Measurements from ENCODE around the gene SCML1.

SCML1 gene

DNA sequence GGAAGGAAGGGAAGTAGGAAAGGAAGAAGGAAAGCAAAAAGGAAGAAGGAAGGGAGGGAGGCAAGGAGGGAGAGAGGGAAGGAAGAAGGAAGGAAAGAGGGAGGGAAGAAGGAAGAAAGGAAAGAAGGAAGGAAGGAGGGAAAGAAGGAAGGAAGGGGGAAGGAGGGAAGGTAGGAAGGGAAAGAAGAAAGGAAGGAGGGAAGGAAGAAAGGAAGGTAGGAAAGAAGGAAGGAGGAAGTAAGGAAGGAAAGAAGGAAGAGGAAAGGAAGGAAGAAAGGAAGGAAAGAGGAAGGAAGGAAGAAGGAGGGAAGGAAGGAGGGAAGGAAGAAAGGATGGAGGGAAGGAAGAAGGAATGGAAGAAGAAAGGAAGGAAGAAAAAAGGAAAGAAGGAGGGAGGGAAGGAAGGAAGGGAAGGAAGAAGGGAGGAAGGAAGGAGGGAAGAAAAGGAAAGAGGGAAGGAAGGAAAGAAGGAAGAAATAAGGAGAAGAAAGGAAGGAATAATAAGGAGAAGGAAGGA is 18.6 kb upstream of the SCML1 start:
- Histone ChIP-seq H3K9me2 (replicated peaks; ENCODE audit: insufficient read depth, low read length) (no peaks in the 10 kb centered on the region), H3K27me3 (replicated peaks; ENCODE audit: insufficient read depth, low read length) (no peaks in the 10 kb centered on the region), H3K4me3 (ENCODE audit: low read length) (no peak overlapping the region), H3K79me2 (ENCODE audit: low read length) (no peaks in the 10 kb centered on the region), H3K36me3 (replicated peaks; ENCODE audit: insufficient read depth, low read length) (no peaks in the 10 kb centered on the region), H4K20me1 (ENCODE audit: insufficient read depth, low read length) (no peaks in the 10 kb centered on the region), H3K27ac (ENCODE audit: low read length) (no peak overlapping the region), H3K4me1 (ENCODE audit: low read length) (no peaks in the 10 kb centered on the region), H3K9me3 (replicated peaks; ENCODE audit: insufficient read depth, low read length) (no peaks in the 10 kb centered on the region), H3F3A (ENCODE audit: insufficient read depth, low read length) (no peaks in the 10 kb centered on the region), H3K4me2 (ENCODE audit: low read depth, low read length) (no peak overlapping the region), H2AFZ (ENCODE audit: low read length) (no peak overlapping the region), H3K9ac (ENCODE audit: low read length) (no peak overlapping the region)
- DNase-seq = no peak
- TF ChIP-seq EZH2phosphoT487 (IDR thresholded peaks at IDR 0.05; ENCODE audit: low read length) (no peak), EZH2 (optimal IDR thresholded peaks at IDR 0.05; ENCODE audit: low read depth, low read length) (no peak)
- TF ChIP-seq, protein P1, sequence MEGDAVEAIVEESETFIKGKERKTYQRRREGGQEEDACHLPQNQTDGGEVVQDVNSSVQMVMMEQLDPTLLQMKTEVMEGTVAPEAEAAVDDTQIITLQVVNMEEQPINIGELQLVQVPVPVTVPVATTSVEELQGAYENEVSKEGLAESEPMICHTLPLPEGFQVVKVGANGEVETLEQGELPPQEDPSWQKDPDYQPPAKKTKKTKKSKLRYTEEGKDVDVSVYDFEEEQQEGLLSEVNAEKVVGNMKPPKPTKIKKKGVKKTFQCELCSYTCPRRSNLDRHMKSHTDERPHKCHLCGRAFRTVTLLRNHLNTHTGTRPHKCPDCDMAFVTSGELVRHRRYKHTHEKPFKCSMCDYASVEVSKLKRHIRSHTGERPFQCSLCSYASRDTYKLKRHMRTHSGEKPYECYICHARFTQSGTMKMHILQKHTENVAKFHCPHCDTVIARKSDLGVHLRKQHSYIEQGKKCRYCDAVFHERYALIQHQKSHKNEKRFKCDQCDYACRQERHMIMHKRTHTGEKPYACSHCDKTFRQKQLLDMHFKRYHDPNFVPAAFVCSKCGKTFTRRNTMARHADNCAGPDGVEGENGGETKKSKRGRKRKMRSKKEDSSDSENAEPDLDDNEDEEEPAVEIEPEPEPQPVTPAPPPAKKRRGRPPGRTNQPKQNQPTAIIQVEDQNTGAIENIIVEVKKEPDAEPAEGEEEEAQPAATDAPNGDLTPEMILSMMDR (IDR thresholded peaks at IDR 0.05; ENCODE audit: low read length) = no peak

DNA sequence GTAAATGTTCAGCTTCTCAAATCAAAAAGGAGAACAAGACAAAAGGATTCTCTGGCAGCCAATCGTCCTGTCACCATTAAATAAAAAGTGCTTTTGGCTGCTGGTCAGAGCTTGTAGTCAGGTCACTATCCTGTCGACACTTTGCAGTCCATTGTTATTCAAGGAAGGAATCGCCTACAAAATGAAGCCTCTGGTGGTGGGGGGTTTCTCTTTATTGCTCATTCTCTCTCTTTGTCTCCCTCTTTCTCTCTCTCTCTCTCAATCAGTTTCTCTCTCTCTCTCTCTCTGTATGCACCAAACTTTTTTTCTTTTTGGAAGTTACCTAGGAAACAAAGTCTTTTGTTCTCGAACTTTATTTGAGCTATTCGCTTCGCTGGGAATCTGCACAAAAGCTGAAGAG is 17.6 kb upstream of the SCML1 start:
- no peak overlapping the region for H3K9ac ChIP-seq (ENCODE audit: low read length)

DNA sequence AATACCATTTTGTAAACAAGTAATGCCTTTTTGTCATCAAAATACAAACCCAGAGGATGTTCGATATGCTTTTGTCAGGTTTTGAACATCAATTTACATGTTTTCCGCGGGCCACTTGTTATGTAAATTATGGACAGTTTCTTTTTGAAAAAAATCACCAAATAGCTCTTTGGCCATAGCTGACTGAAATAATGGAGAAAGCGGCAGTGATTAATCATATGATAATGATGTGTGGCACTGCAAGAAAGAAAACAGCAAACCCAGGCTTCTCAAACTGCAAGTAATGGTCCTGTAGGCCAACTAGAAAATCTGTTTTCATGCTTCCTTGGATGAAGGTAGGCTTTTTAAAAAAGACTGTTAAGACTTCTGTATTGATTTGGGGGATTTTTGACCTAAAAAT is 15.6 kb upstream of the SCML1 start:
- no peaks in the 10 kb centered on the region for H3K4me1 ChIP-seq (ENCODE audit: low read length)
- H3K79me2 ChIP-seq (ENCODE audit: low read length) = no peaks in the 10 kb centered on the region
- no peak for TF ChIP-seq EZH2 (optimal IDR thresholded peaks at IDR 0.05; ENCODE audit: low read depth, low read length)
- TF ChIP-seq, protein P1 (IDR thresholded peaks at IDR 0.05; ENCODE audit: low read length) = no peak
- no peak for TF ChIP-seq EZH2phosphoT487 (IDR thresholded peaks at IDR 0.05; ENCODE audit: low read length)
- no peaks in the 10 kb centered on the region for H3K36me3 ChIP-seq (replicated peaks; ENCODE audit: insufficient read depth, low read length)
- H3K9ac ChIP-seq (ENCODE audit: low read length) = no peak overlapping the region
- H3K27me3 ChIP-seq (replicated peaks; ENCODE audit: insufficient read depth, low read length) = no peaks in the 10 kb centered on the region
- no peaks in the 10 kb centered on the region for H3K9me2 ChIP-seq (replicated peaks; ENCODE audit: insufficient read depth, low read length)
- no peak overlapping the region for H2AFZ ChIP-seq (ENCODE audit: low read length)
- no peaks in the 10 kb centered on the region for H4K20me1 ChIP-seq (ENCODE audit: insufficient read depth, low read length)
- H3K9me3 ChIP-seq (replicated peaks; ENCODE audit: insufficient read depth, low read length) = no peaks in the 10 kb centered on the region
- no peak overlapping the region for H3K4me2 ChIP-seq (ENCODE audit: low read depth, low read length)
- H3K4me3 ChIP-seq (ENCODE audit: low read length) = no peak overlapping the region
- no peaks in the 10 kb centered on the region for H3F3A ChIP-seq (ENCODE audit: insufficient read depth, low read length)
- no peak overlapping the region for H3K27ac ChIP-seq (ENCODE audit: low read length)
- DNase-seq = no peak

More for the DNA sequence above, 17.6 kb upstream of the SCML1 start:
- Histone ChIP-seq H3K9me3 (replicated peaks; ENCODE audit: insufficient read depth, low read length) (no peaks in the 10 kb centered on the region), H3K4me3 (ENCODE audit: low read length) (no peak overlapping the region), H3K9me2 (replicated peaks; ENCODE audit: insufficient read depth, low read length) (no peaks in the 10 kb centered on the region), H4K20me1 (ENCODE audit: insufficient read depth, low read length) (no peaks in the 10 kb centered on the region), H3K27me3 (replicated peaks; ENCODE audit: insufficient read depth, low read length) (no peaks in the 10 kb centered on the region), H2AFZ (ENCODE audit: low read length) (no peak overlapping the region), H3K36me3 (replicated peaks; ENCODE audit: insufficient read depth, low read length) (no peaks in the 10 kb centered on the region), H3K27ac (ENCODE audit: low read length) (no peak overlapping the region), H3K4me1 (ENCODE audit: low read length) (no peaks in the 10 kb centered on the region), H3K4me2 (ENCODE audit: low read depth, low read length) (no peak overlapping the region), H3K79me2 (ENCODE audit: low read length) (no peaks in the 10 kb centered on the region), H3F3A (ENCODE audit: insufficient read depth, low read length) (no peaks in the 10 kb centered on the region)
- no peak for TF ChIP-seq EZH2 (optimal IDR thresholded peaks at IDR 0.05; ENCODE audit: low read depth, low read length)
- no peak for DNase-seq

DNA sequence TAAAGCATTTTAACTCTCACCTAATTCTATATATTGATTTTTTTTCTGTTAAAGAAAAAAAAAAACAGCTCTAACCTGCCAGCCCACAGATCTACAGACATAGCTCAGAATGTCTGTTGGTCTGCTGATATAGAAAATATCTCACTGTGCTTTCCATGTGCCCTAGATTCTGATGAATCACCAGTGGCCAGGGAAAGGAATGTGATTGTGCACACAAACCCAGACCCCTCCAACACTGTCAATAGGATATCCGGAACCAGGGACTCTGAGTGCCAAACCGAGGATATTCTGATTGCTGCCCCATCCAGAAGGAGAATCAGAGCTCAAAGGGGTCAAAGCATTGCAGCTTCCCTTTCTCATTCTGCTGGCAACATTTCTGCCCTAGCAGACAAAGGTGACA is 12.1 kb upstream of the SCML1 start:
- H3K36me3 ChIP-seq (replicated peaks; ENCODE audit: insufficient read depth, low read length) = no peaks in the 10 kb centered on the region
- no peak overlapping the region for H3K9ac ChIP-seq (ENCODE audit: low read length)
- H3K4me3 ChIP-seq (ENCODE audit: low read length) = no peak overlapping the region
- H3K27me3 ChIP-seq (replicated peaks; ENCODE audit: insufficient read depth, low read length) = no peaks in the 10 kb centered on the region
- no peak for DNase-seq
- TF ChIP-seq, protein P1 (IDR thresholded peaks at IDR 0.05; ENCODE audit: low read length) = no peak
- TF ChIP-seq EZH2 (optimal IDR thresholded peaks at IDR 0.05; ENCODE audit: low read depth, low read length) = no peak
- TF ChIP-seq EZH2phosphoT487 (IDR thresholded peaks at IDR 0.05; ENCODE audit: low read length) = no peak
- H3K27ac ChIP-seq (ENCODE audit: low read length) = no peak overlapping the region
- no peaks in the 10 kb centered on the region for H3K9me3 ChIP-seq (replicated peaks; ENCODE audit: insufficient read depth, low read length)
- no peaks in the 10 kb centered on the region for H4K20me1 ChIP-seq (ENCODE audit: insufficient read depth, low read length)
- no peaks in the 10 kb centered on the region for H3K9me2 ChIP-seq (replicated peaks; ENCODE audit: insufficient read depth, low read length)
- H3F3A ChIP-seq (ENCODE audit: insufficient read depth, low read length) = no peaks in the 10 kb centered on the region
- no peaks in the 10 kb centered on the region for H3K4me1 ChIP-seq (ENCODE audit: low read length)
- H2AFZ ChIP-seq (ENCODE audit: low read length) = no peak overlapping the region
- H3K79me2 ChIP-seq (ENCODE audit: low read length) = no peaks in the 10 kb centered on the region
- no peak overlapping the region for H3K4me2 ChIP-seq (ENCODE audit: low read depth, low read length)
